D341Med (cell line): Measurements from ENCODE around the gene CDK15.
A peak's percentile ranks its signal among the peaks of the same experiment; 100 is the strongest.

ENCODE experiments used
- DNase-seq: peaks from one replicate; pipeline ENCODE4 v3.0.0; 2012; ENCODE audit warnings: low spot score

The CDK15 gene

DNA sequence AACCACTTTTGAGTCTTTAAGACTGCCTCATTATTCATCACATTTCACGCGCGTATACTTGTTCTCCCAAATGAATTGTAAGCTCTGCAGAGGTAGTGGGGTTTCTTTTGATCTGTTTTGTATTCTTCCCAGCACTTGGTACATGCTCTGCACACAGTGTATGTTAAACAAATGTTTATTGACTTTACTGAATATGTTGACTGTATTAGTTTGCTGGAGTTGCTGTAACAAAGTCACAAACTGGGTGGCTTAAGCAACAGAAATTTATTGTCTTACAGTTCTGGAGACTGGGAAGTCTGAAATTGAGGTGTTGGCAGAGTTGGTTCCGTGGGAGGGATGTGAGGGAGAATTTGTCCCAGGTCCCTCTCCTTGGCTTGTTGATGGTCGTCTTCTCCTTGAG lies 65.1 kb downstream of the CDK15 start:
- no peak for DNase-seq

- no peak for DNase-seq
These were observed 66.3 kb downstream of the CDK15 start for GRCh38 chr2:201872591-201872990.

DNA sequence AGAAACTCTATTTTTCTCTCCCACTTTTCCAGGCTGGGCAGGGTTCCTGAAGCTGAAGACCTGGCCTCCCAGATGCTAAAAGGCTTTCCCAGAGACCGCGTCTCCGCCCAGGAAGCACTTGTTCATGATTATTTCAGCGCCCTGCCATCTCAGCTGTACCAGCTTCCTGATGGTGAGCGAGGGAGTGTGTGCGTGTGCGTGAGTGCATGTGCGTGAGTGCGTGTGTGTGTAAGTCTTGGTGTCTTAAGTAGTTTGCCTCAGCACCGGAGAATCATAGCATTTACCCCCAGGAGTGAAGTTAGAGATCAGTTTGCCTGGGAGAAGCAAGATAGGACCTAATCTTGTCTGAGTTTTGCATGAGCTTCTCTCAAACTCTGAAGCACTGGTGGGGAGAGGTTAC lies 73.7 kb downstream of the CDK15 start:
- DNase-seq, result no peak

GRCh38 chr2:201880579-201880978 lies 74.2 kb downstream of the CDK15 start:
- no peak for DNase-seq

DNA sequence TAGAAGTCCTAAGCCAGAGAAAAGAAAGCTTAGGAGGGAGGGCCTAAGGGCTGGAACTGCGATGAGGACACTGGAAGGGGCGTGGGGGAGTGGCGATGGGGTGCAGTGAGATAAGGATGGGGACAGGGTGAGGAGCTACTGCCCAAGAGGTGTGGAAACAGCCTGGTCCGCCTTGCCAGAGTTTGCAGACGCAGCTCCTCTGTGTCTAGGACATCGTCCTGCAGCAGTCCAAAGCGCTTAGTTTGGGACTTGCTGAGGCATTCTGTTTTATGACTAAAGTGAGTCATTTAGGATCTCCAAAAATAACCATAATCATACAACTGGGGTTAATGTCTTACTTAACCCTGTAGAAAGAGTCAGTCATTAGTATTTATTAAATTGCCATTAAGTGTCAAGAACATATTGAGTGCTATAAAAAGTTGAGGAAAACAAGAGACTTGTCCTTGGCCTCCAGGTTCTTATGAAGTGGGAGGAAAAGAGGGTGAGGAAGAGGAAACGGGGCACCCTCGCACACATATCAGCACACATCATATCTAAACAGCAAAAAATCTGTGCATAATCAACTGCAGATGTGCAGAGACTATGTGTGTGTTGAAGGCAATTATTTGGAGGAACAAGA lies 74.8 kb downstream of the CDK15 start:
- no peak for DNase-seq

- no peak for DNase-seq
These were observed 75.4 kb downstream of the CDK15 start for GRCh38 chr2:201881741-201882140.

- peak; percentile 55 for DNase-seq
These were observed 76.2 kb downstream of the CDK15 start for GRCh38 chr2:201882353-201883090.

DNA sequence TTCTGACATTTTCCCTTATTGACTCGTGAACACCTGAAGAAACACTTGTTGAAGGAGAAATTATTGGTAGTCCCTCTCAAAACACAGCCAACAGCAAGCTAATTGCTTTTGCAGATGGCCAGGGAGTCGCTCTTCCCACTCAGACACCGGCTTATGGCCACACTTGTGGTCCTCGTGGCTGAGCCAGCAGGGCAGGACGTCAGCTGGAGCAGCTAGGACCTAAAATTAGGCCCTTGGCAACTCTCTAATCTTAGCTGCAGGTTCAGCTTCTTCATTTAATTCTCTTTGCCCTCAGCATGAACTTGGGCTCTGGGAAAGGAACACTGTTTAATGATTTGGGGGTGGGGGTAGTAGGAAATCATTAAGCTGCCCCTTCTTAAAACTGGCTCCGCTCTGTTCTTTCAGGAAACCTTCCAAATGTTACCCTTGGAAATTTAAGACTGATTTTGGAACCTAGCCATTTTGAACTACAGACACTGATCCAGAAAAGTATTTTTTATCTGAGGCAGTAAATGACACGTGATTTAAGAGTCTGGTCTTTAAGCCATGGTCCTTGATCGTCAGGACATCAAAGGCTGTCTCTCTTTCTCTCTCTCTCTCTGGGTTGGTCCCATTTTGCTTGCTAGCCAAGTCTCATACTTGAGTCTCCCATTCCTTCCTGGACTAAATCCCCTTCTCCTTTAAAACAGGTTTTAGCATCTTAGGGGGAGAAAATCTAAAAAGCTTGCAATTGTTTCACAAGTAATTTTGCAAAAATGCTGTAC lies 77.5 kb downstream of the CDK15 start:
- no peak for DNase-seq

- DNase-seq, result no peak
These were observed 80.2 kb downstream of the CDK15 start for GRCh38 chr2:201886504-201886903.

DNA sequence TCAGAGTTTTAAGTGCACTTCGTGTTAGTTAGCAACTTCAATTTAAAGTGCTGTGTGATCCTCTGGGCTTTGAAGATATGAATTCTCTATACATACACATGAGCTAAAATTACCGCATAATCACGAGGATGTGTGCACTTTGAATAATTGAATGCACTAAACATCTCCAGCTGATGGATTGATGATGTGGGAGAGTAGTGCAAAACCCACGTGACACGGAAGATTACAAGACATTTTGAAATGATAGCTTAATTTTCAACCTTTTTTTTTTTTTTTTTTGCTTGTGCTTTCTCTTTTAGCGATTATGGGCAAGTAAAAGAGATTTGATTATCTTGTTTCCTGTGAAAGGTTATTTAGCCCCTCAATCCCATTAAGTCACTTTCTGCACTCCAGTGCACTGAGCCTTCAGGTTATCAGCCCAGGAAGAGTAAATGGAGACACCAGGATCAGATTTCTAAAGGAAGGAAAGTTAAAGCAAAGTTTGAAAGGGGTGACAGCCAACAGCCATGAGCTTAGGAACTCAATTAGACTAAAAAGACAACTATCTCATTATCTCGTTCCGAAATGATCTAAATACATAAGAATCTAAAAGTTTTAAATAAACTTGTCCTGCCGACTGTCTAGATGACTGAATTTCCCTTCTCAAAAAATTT lies 81.6 kb downstream of the CDK15 start:
- no peak for DNase-seq

- DNase-seq, result no peak
These were observed 82.1 kb downstream of the CDK15 start for GRCh38 chr2:201888426-201888800.

GRCh38 chr2:201890453-201890852 lies 84.1 kb downstream of the CDK15 start:
- DNase-seq, result no peak

- no peak for DNase-seq
These were observed 85.3 kb downstream of the CDK15 start for GRCh38 chr2:201891676-201892075.

DNA sequence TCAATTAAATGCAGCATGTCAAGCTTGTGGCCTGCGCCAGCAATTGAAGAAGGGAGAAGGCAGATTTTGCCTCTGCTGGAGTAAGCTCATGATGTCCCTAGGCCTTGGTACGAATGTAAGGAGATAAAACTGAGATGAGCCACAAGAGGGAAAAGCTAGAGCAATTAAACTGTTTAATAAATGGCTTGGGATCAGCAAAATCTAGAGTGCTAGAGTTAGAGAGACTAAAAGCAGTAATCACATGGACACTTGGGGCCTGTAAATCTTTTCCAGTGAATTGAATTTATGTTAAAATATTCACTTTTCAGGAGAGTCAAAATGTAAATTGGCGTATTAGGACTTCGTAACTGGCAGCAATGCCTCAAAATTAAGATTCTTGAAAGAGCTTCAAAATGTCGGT lies 86.2 kb downstream of the CDK15 start:
- DNase-seq, result no peak

DNA sequence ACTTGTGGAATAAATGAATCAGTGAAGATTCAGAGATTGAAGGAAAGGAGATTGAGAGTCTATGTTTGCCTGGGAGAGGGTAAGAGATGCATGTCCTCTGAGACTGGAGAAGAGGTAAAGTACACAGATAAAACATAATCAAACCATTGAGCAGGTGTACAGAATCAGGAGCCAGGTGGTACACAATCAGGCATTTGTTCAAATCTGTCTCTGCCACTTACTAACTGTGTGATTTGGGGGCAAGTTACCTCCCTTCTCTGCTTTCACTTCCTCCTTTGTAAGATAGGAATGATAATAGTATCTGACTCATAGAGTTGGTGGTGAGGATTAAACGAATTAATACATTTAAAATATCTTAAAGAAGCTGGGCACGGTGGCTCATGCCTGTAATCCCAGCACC lies 94.0 kb downstream of the CDK15 start:
- DNase-seq, result no peak

DNA sequence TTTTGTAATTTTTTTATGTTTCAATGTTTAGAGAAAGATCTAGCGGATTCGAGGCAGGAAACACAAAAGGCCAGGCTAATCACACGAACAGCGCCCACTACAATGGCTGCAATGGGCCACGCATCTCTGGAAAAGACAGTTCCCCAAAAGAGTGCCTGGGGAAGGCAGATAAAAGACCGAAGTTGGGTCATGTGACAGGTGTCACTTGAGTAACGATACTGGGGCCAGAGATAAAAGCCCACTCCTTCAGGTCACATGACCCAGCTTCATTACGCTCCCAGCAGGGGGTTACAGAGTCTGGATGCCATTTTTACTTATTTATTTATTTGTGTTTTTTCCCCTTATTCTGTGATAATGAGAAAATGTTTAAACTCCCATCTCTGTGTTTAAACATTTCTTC lies 95.4 kb downstream of the CDK15 start:
- DNase-seq, result no peak

DNA sequence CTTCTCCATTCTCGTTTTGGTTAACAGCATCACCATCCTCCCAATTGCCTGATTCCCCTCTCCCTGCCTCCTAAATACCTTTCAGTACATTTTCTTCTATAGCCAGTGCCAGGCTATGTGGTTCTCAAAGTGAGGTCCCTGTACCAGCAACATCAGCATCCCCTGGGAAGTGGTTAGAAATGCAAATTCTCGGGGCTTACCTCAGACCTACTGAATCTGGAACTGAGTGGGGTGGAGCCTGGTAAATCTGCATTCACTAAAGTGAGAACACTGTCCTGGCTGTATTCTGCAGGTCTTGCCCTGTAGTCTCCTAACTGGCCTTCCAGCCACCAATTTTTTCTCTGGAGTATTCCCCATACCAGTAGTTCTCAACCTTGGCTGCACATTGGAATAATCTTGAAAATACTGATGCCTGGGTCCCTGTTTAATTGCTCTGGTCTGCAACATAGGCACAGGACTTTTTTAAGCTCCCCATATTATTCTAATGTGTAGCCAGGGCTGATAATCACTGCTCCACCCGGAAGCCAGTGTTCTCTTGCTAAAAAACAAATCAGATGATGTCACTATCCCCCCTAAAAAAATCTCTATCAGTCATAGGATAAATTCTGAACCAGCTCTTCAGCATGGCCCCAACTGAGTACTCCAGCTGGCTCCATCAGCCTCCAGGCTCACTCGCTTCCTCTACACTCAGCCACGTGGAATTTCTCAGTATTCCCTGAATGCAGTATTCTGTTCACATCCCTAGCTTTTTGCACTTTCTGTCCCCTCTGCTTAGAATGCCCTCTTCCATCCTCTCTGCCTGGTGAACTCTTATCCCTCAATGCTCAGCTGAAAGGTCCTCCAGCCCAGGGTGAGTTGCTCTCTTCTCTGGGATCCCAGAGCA lies 98.4 kb downstream of the CDK15 start:
- no peak for DNase-seq

GRCh38 chr2:201906777-201907562 lies 100.6 kb downstream of the CDK15 start:
- DNase-seq, result no peak

DNA sequence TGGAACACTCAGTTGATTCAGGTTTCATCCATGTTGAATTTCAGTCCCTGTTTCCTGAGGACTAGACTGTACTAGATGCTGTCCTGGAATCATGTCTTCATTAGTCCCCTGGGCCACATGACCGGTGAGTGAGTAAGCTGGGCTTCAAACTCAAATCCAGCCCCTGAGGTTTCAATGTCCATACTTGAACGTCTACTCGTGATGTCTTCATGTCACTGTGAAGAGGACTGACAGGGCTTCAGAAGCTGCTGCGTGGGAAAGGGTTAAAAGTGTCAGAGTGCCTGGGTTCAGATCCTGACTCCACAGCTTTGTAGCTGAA lies 101.2 kb downstream of the CDK15 start:
- no peak for DNase-seq

DNA sequence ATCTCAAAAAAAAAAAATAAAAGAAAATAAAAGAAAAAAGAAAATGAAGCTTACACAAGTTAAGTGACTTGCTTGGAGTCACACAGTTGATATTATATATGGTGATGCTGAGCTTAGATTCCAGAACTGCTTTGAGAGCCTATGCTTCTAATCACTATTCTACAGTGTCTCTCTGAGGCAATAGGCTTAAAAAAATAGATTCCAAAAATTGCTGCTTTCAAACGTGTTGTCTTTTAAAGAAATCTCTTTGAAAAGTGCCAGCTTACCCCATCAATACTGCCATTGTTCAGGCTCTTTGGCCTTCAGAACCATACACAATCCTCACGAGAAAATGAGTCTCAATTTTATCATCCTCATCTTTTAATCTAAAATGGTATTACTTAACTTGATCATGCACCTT lies 102.6 kb downstream of the CDK15 start:
- no peak for DNase-seq

DNA sequence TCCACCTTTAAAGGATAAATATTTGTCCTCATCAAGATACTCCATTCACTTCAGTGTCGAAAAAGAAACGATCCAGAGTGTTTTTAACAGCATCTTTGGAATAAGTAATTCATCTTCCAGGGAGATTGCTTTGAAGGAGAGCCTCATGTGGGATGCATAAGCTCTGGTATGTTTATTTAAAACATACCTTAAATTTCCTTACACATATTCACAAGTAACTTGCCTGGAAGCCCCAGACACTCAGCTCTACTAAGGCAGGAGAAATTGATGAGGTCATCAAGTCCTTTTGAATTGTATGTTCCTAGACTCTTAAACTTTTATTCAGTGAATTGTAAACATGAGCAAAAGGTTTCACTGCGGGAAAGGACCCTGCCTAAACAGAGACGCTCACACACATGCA lies 103.0 kb downstream of the CDK15 start:
- no peak for DNase-seq
